GM12878 (cell line): Measurements from ENCODE around the gene TMEM176B. TPM values are rescaled to one million over a fixed set of nuclear protein-coding genes. Genes with fewer than 3 reads are reported as not detected.

ENCODE experiments used
- ATAC-seq: fragments of 200-7000 bp; cut with Tn5 transposase; 3 replicates; pipeline ENCODE4 v1.9.1; 2020; ENCODE audit warnings: mild to moderate bottlenecking, moderate library complexity
- BruUV-seq: library from RNA; stranded (reverse); fragments of 400-500 nt; replicated peaks from 2 replicates; lab custom pipeline; 2021; lab: Mats Ljungman, UMichigan
- CTCF ChIA-PET: fragments of 300-600 bp; sonication (Branson Sonifier 250); formaldehyde crosslinking; extraction: SDS; loops from one replicate; lab custom pipeline; 2021; ENCODE audit warnings: inconsistent platforms; lab: Yijun Ruan, JAX
- POLR2A ChIA-PET: fragments of 350-600 bp; formaldehyde crosslinking; extraction: SDS; loops from one replicate; lab custom pipeline; 2021; ENCODE audit warnings: inconsistent platforms; lab: Charles Lee
- RAD21 ChIA-PET: fragments of 300-600 bp; sonication (Branson Sonifier 250); formaldehyde crosslinking; loops from one replicate; lab custom pipeline; 2023; ENCODE audit warnings: antibody characterized with exemption; ENCODE audit not compliant: unreplicated experiment; lab: Charles Lee
- SMC1A ChIA-PET: fragments of 300-600 bp; sonication (Branson Sonifier 250); formaldehyde crosslinking; loops from one replicate; lab custom pipeline; 2023; ENCODE audit not compliant: unreplicated experiment, uncharacterized antibody; lab: Charles Lee
- DNase-seq: peaks from one replicate; pipeline ENCODE4 v3.0.0-alpha.2; 2011; ENCODE audit warnings: low read depth, low spot score
- FAIRE-seq: peaks from 3 replicates; lab custom pipeline; 2011; peaks lifted over from hg19 to GRCh38; lab: Jason Lieb, UNC
- H2AFZ ChIP-seq: 2 replicates; pipeline ENCODE4 v1.6.0; 2011; ENCODE audit warnings: low read depth, low read length, control low read depth; ENCODE audit not compliant: control insufficient read depth
- H3K27ac ChIP-seq: 2 replicates; pipeline ENCODE4 v1.5.1; 2011; ENCODE audit warnings: control low read depth; ENCODE audit not compliant: control insufficient read depth, insufficient read depth
- H3K27me3 ChIP-seq, 2 experiments: replicated peaks in 1 of 2; 2 replicates each; pipeline versions ENCODE4 v1.6.0 to v1.6.1; 2011; ENCODE audit warnings: low read length in 1 of 2; ENCODE audit not compliant: control insufficient read depth in 2 of 2, insufficient read depth in 2 of 2
- H3K36me3 ChIP-seq, 2 experiments: 2 replicates each; pipeline ENCODE4 v1.5.1; 2011; ENCODE audit warnings: low read length in 1 of 2; ENCODE audit not compliant: control insufficient read depth in 2 of 2, insufficient read depth in 2 of 2
- H3K4me1 ChIP-seq: 2 replicates; pipeline ENCODE4 v1.6.1; 2011; ENCODE audit warnings: mild to moderate bottlenecking, low read length, moderate library complexity, mixed read lengths; ENCODE audit not compliant: control insufficient read depth, insufficient read depth
- H3K4me2 ChIP-seq: 2 replicates; pipeline ENCODE4 v1.6.0; 2011; ENCODE audit warnings: control low read depth; ENCODE audit not compliant: control insufficient read depth, insufficient read depth
- H3K4me3 ChIP-seq: fragments of 200-600 bp; sonication (generic); 2 replicates; pipeline ENCODE4 v1.5.1; 2016
- H3K79me2 ChIP-seq: 2 replicates; pipeline ENCODE4 v1.6.0; 2011; ENCODE audit warnings: low read length; ENCODE audit not compliant: control insufficient read depth, insufficient read depth
- H3K9ac ChIP-seq: 2 replicates; pipeline ENCODE4 v1.8.0; 2011; ENCODE audit warnings: low read length, control low read depth, mixed read lengths; ENCODE audit not compliant: control insufficient read depth, insufficient read depth
- H3K9me3 ChIP-seq: replicated peaks from 3 replicates; pipeline ENCODE4 v1.5.1; 2011; ENCODE audit warnings: mild to moderate bottlenecking, low read length; ENCODE audit not compliant: control insufficient read depth, insufficient read depth
- H4K20me1 ChIP-seq: 2 replicates; pipeline ENCODE4 v1.6.0; 2011; ENCODE audit not compliant: control insufficient read depth, insufficient read depth
- EED ChIP-seq: sonication (generic); IDR thresholded peaks from 2 replicates; pipeline ENCODE4 v1.6.1; 2016; ENCODE audit warnings: antibody characterized with exemption, low read depth
- SMAD5 ChIP-seq: IDR thresholded peaks from 2 replicates; pipeline ENCODE4 v1.6.1; 2016; ENCODE audit warnings: antibody characterized with exemption, low read depth
- ZNF687 ChIP-seq: fragments of 450-650 bp; IDR thresholded peaks from 2 replicates; pipeline ENCODE4 v1.6.1; 2017; ENCODE audit warnings: mild to moderate bottlenecking, moderate library complexity
- WGBS: methylation state at CpG from one replicate; pipeline ENCODE4 v1.1.6; 2016; ENCODE audit warnings: low lambda C conversion rate; ENCODE audit not compliant: insufficient replicate concordance, insufficient coverage; ENCODE audit errors: missing lambda C conversion rate; 5-methylcytosine and 5-hydroxymethylcytosine counted together
- in situ Hi-C: fragments of 300-500 bp; cut with MboI; formaldehyde crosslinking; loops from 9 replicates; pipeline ENCODE4 v1.14.3; 2018; ENCODE audit warnings: mixed read lengths
- intact Hi-C: fragments of 100-400 bp; cut with micrococcal nuclease; formaldehyde crosslinking; loops from one replicate; pipeline ENCODE4 v1.14.2; 2022; ENCODE audit not compliant: unreplicated experiment
- polyA plus RNA-seq, 11 experiments: library from polyadenylated mRNA; depleted of rRNA in 4 of 11; unstranded in 6 of 11; stranded (reverse) in 5 of 11; fragments of >200 nt; fragmentation: Nextera tagmentation in 4 of 11; fragmentation: Illumina TruSeq in 1 of 11; extraction: Ambion mirVana in 4 of 11; extraction: Trizol in 1 of 11; gene quantifications; 1 replicate in 1 of 11; 2 replicates in 10 of 11; pipeline versions ENCODE4 v1.2.1 to v1.2.3, GENCODE V29; 2011 to 2016; ENCODE audit warnings: inconsistent platforms in 2 of 11, missing spikeins in 2 of 11, low read depth in 1 of 11
- total RNA-seq, 4 experiments: library from RNA; depleted of rRNA in 3 of 4; stranded (reverse); fragments of >200 nt in 3 of 4; fragmentation: Illumina TruSeq in 1 of 4; extraction: Trizol in 1 of 4; gene quantifications; 2 replicates each; pipeline versions ENCODE4 v1.2.1 to v1.2.3, GENCODE V29; 2013 to 2021

Gene TMEM176B
- total and polyA plus RNA-seq, 10 of the 15 experiments (the other 5 are each of a cell fraction or from before 2014, with no cell fraction given), result 0.05 to 0.40 (median 0.20) TPM; not detected in 4

DNA sequence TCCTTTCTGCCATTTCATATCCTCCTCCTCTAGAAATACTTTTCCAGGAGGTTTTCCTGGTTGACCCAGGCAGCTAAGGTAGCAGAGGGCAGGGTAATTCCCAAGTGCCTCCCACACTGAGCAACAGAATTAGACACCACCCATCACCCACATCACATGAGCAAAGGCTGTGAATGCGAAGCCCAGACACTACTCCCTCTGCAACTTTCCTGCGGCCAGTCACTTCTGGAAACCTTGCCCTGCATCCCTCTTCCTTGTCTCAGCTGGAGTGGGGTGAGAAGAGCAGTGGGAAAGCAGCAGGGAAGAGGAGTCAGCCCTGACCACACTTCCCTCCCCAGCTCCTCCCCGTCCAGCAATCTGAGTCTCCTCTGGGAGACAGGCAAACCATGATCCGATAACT lies 15.2 kb downstream of the TMEM176B start:
- WGBS, result 14% methylated on average over 4 of the region's 4 CpGs
- ChIA-PET RAD21 (interaction anchor here (2.7 kb wide), 1 partner anchor 29 kb away, joined by 8 read pairs; no protein-coding TSS in a partner anchor), POLR2A (interaction anchor here (1.1 kb wide), 1 partner anchor 115 kb away, joined by 3 read pairs; no protein-coding TSS in a partner anchor), SMC1A (no interaction called here), CTCF (interaction anchor here (7.1 kb wide), 1 partner anchor 92 kb away, joined by 70 read pairs; no protein-coding TSS in a partner anchor)
- Histone ChIP-seq H2AFZ (peak overlapping the region; percentile 5; the same call in 1 of the 2 replicates), H3K27me3 (no peaks in the 10 kb centered on the region), H3K9me3 (no peaks in the 10 kb centered on the region), H3K9ac (no peak overlapping the region), H3K27ac (no peak overlapping the region), H4K20me1 (no peaks in the 10 kb centered on the region), H3K36me3 (no peaks in the 10 kb centered on the region), H3K79me2 (no peaks in the 10 kb centered on the region), H3K4me1 (peaks cover 20% of the 10 kb centered on the region), H3K4me3 (no peak overlapping the region), H3K4me2 (no peak overlapping the region)
- intact Hi-C loops (no loop called here), in situ Hi-C loops (no loop called here)
- DNase-seq (no peak), FAIRE-seq (no peak), ATAC-seq (peak; percentile 44; the same call in 2 of the 3 replicates)
- no TSS peak for BruUV-seq
- TF ChIP-seq ZNF687 (0 out of 2 replicates have a peak, but pooled peaks have one; percentile 14), EED (0 out of 2 replicates have a peak, but pooled peaks have one; percentile 16), SMAD5 (no peak)
